Activated T-helper 2 cell treated with anti-CD3 and anti-CD28 coated beads, Interferon-gamma antibody, Interleukin-2, Interleukin-4, amounts not matched to agents 10 μg/mL and 5 μg/mL and 100 μg/mL, durations not matched to agents 14 hours and 24 hours and 36 hours (primary cell): ENCODE measurements around the gene ADAMTS12. TPM values are rescaled to one million over a fixed set of nuclear protein-coding genes. Genes with fewer than 3 reads are reported as not detected.

ENCODE experiments used
- DNase-seq: peaks from one replicate; pipeline ENCODE4 v3.0.0; 2021; ENCODE audit warnings: low spot score
- H3K27ac Mint-ChIP-seq: one replicate; pipeline ENCODE4 v1.8.0; 2021; ENCODE audit warnings: mixed read lengths
- H3K27me3 Mint-ChIP-seq: one replicate; pipeline ENCODE4 v1.8.0; 2021; ENCODE audit warnings: low read depth, mixed read lengths
- H3K36me3 Mint-ChIP-seq: one replicate; pipeline ENCODE4 v1.8.0; 2021; ENCODE audit warnings: low read depth, mixed read lengths
- H3K4me1 Mint-ChIP-seq: one replicate; pipeline ENCODE4 v1.8.0; 2021; ENCODE audit warnings: low read depth, mixed read lengths
- H3K4me3 Mint-ChIP-seq: one replicate; pipeline ENCODE4 v1.8.0; 2021; ENCODE audit warnings: low read depth, mild to moderate bottlenecking, moderate library complexity, mixed read lengths
- H3K9me3 Mint-ChIP-seq: one replicate; pipeline ENCODE4 v1.8.0; 2021; ENCODE audit warnings: mixed read lengths
- intact Hi-C: fragments of 100-400 bp; cut with micrococcal nuclease; formaldehyde crosslinking; loops from one replicate; pipeline ENCODE4 v1.15.1; 2023
- total RNA-seq: library from RNA; stranded (reverse); gene quantifications from 2 replicates; pipeline ENCODE4 v1.2.3, GENCODE V29; 2022

ADAMTS12 gene
- total RNA-seq, 1 donor from 2014 or later = not detected

- DNase-seq = no peak
- Mint-ChIP-seq H3K27ac (no peak overlapping the region), H3K27me3 (peaks cover 11% of the 10 kb centered on the region), H3K4me3 (no peak overlapping the region), H3K36me3 (no peaks in the 10 kb centered on the region), H3K4me1 (peaks cover 3% of the 10 kb centered on the region), H3K9me3 (no peaks in the 10 kb centered on the region)
- intact Hi-C loops = no loop called here
These were observed 84.9 kb downstream of the ADAMTS12 start for GRCh38 chr5:33806738-33807442.

- Mint-ChIP-seq H3K4me1 (no peaks in the 10 kb centered on the region), H3K27me3 (peaks cover 9% of the 10 kb centered on the region), H3K9me3 (no peaks in the 10 kb centered on the region), H3K36me3 (no peaks in the 10 kb centered on the region), H3K4me3 (no peak overlapping the region), H3K27ac (no peak overlapping the region)
- intact Hi-C loops = no loop called here
- DNase-seq = no peak
These were observed 90.5 kb downstream of the ADAMTS12 start for GRCh38 chr5:33801292-33801691.

GRCh38 chr5:33800241-33800950, 91.4 kb downstream of the ADAMTS12 start:
- H3K27me3 Mint-ChIP-seq = peaks cover 5% of the 10 kb centered on the region
- no peaks in the 10 kb centered on the region for H3K9me3 Mint-ChIP-seq
- H3K36me3 Mint-ChIP-seq = no peaks in the 10 kb centered on the region
- H3K4me1 Mint-ChIP-seq = no peaks in the 10 kb centered on the region
- DNase-seq = no peak
- H3K27ac Mint-ChIP-seq = no peak overlapping the region
- intact Hi-C loops = no loop called here
- no peak overlapping the region for H3K4me3 Mint-ChIP-seq

- H3K4me3 Mint-ChIP-seq = no peak overlapping the region
- intact Hi-C loops = no loop called here
- H3K9me3 Mint-ChIP-seq = no peaks in the 10 kb centered on the region
- no peaks in the 10 kb centered on the region for H3K27me3 Mint-ChIP-seq
- no peak overlapping the region for H3K27ac Mint-ChIP-seq
- no peak for DNase-seq
- no peaks in the 10 kb centered on the region for H3K36me3 Mint-ChIP-seq
- no peaks in the 10 kb centered on the region for H3K4me1 Mint-ChIP-seq
These were observed 96.3 kb downstream of the ADAMTS12 start for GRCh38 chr5:33795496-33795895.

- no peaks in the 10 kb centered on the region for H3K9me3 Mint-ChIP-seq
These were observed 97.1 kb downstream of the ADAMTS12 start for GRCh38 chr5:33794550-33795181.

GRCh38 chr5:33793836-33794549, 97.8 kb downstream of the ADAMTS12 start:
- no peaks in the 10 kb centered on the region for H3K9me3 Mint-ChIP-seq
- no peaks in the 10 kb centered on the region for H3K36me3 Mint-ChIP-seq
- intact Hi-C loops = no loop called here
- H3K4me1 Mint-ChIP-seq = no peaks in the 10 kb centered on the region
- H3K4me3 Mint-ChIP-seq = no peak overlapping the region
- H3K27ac Mint-ChIP-seq = no peak overlapping the region
- no peak for DNase-seq
- H3K27me3 Mint-ChIP-seq = no peaks in the 10 kb centered on the region

More at GRCh38 chr5:33794550-33795181, 97.1 kb downstream of the ADAMTS12 start:
- intact Hi-C loops = no loop called here
- H3K27ac Mint-ChIP-seq = no peak overlapping the region
- H3K4me1 Mint-ChIP-seq = no peaks in the 10 kb centered on the region
- H3K36me3 Mint-ChIP-seq = no peaks in the 10 kb centered on the region
- H3K4me3 Mint-ChIP-seq = no peak overlapping the region
- no peak for DNase-seq
- H3K27me3 Mint-ChIP-seq = no peaks in the 10 kb centered on the region

GRCh38 chr5:33793276-33793675, 98.5 kb downstream of the ADAMTS12 start:
- no peak for DNase-seq
- intact Hi-C loops = no loop called here
- Mint-ChIP-seq H3K27ac (no peak overlapping the region), H3K27me3 (no peaks in the 10 kb centered on the region), H3K4me3 (no peak overlapping the region), H3K4me1 (no peaks in the 10 kb centered on the region), H3K9me3 (no peaks in the 10 kb centered on the region), H3K36me3 (no peaks in the 10 kb centered on the region)

GRCh38 chr5:33792559-33792958, 99.2 kb downstream of the ADAMTS12 start:
- Mint-ChIP-seq H3K9me3 (no peaks in the 10 kb centered on the region), H3K4me3 (no peak overlapping the region), H3K4me1 (no peaks in the 10 kb centered on the region), H3K27ac (no peak overlapping the region), H3K27me3 (no peaks in the 10 kb centered on the region), H3K36me3 (no peaks in the 10 kb centered on the region)
- DNase-seq = no peak
- intact Hi-C loops = no loop called here

- DNase-seq = no peak
- intact Hi-C loops = no loop called here
- Mint-ChIP-seq H3K27ac (no peak overlapping the region), H3K9me3 (no peaks in the 10 kb centered on the region), H3K4me3 (no peak overlapping the region), H3K27me3 (no peaks in the 10 kb centered on the region), H3K4me1 (no peaks in the 10 kb centered on the region), H3K36me3 (no peaks in the 10 kb centered on the region)
These were observed 102.2 kb downstream of the ADAMTS12 start for GRCh38 chr5:33789567-33789957.

GRCh38 chr5:33788922-33789566, 102.7 kb downstream of the ADAMTS12 start:
- H3K4me3 Mint-ChIP-seq = no peak overlapping the region
- no peaks in the 10 kb centered on the region for H3K4me1 Mint-ChIP-seq
- DNase-seq = no peak
- no peak overlapping the region for H3K27ac Mint-ChIP-seq
- H3K36me3 Mint-ChIP-seq = no peaks in the 10 kb centered on the region
- intact Hi-C loops = no loop called here
- H3K27me3 Mint-ChIP-seq = no peaks in the 10 kb centered on the region
- no peaks in the 10 kb centered on the region for H3K9me3 Mint-ChIP-seq

GRCh38 chr5:33785571-33785970, 106.2 kb downstream of the ADAMTS12 start:
- Mint-ChIP-seq H3K36me3 (no peaks in the 10 kb centered on the region), H3K4me3 (no peak overlapping the region), H3K9me3 (no peaks in the 10 kb centered on the region), H3K4me1 (no peaks in the 10 kb centered on the region), H3K27ac (no peak overlapping the region), H3K27me3 (no peaks in the 10 kb centered on the region)
- intact Hi-C loops = no loop called here
- DNase-seq = no peak

- no peaks in the 10 kb centered on the region for H3K4me1 Mint-ChIP-seq
- no peak overlapping the region for H3K4me3 Mint-ChIP-seq
- intact Hi-C loops = no loop called here
- H3K27me3 Mint-ChIP-seq = no peaks in the 10 kb centered on the region
- no peak for DNase-seq
- H3K27ac Mint-ChIP-seq = no peak overlapping the region
- no peaks in the 10 kb centered on the region for H3K9me3 Mint-ChIP-seq
- H3K36me3 Mint-ChIP-seq = no peaks in the 10 kb centered on the region
These were observed 110.5 kb downstream of the ADAMTS12 start for GRCh38 chr5:33781286-33781685.
